ENCODE measurements around the gene FAM234A.

DNA sequence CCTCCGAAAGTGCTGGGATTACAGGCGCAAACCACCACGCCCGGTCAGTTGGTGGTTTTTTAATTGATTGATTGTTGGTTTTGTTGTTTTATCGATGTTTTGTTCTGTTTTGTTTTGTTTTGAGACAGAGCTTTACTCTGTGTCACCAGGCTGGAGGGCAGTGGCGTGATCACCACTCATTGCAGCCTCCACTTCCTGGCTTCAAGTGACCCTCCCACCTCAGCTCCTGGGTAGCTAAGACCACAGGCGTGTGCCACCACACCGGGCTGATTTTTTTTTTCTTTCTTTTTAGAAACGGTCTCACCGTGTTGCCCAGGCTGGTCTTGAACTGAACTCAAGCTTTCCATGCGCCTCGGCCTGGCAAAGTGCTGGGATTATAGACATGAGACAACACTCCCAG, 12.4 kb downstream of the FAM234A start:
- TF ChIP-seq YY1 (IDR thresholded peaks at IDR 0.05) (no peak), EGR1 (IDR thresholded peaks at IDR 0.05; ENCODE audit: low read depth in 2 of 2) (no peak), TAF1 (conservative IDR thresholded peaks at IDR 0.05) (no peak), CTCF (IDR thresholded peaks at IDR 0.05; ENCODE audit: low read depth, low read length, missing input control) (no peak), GABPA (IDR thresholded peaks at IDR 0.05 in 1 of 2, conservative IDR thresholded peaks at IDR 0.05 in 1 of 2) (no peak), HNF4A (conservative IDR thresholded peaks at IDR 0.05) (no peak), ATF3 (IDR thresholded peaks at IDR 0.05) (no peak), REST (IDR thresholded peaks at IDR 0.05) (no peak), RAD21 (IDR thresholded peaks at IDR 0.05) (no peak)

Data from liver (tissue), 3 donors.